Transverse colon (tissue), 4 donors: ENCODE results near the gene BCL2L13.

ENCODE experiments used
- CTCF ChIP-seq, 5 experiments: fragments of 200-600 bp in 3 of 5; fragments of 450-650 bp in 2 of 5; sonication (generic) in 3 of 5; IDR thresholded peaks; 1 replicate in 2 of 5; 2 replicates in 3 of 5; pipeline ENCODE4 v1.5.1; 2016 to 2017; ENCODE audit warnings: antibody characterized with exemption in 5 of 5, inconsistent platforms in 3 of 5, mild to moderate bottlenecking in 2 of 5, moderate library complexity in 1 of 5
- EP300 ChIP-seq: sonication (generic); formaldehyde crosslinking; IDR thresholded peaks from one replicate; pipeline ENCODE4 v1.6.1; 2017; ENCODE audit warnings: antibody characterized with exemption, low read depth
- POLR2A ChIP-seq: fragments of 450-650 bp; IDR thresholded peaks from one replicate; pipeline ENCODE4 v1.6.1; 2016; ENCODE audit warnings: antibody characterized with exemption, mild to moderate bottlenecking, moderate library complexity
- POLR2AphosphoS5 ChIP-seq, 3 donors: sonication (generic); formaldehyde crosslinking; IDR thresholded peaks; one replicate each; pipeline ENCODE4 v1.6.1; 2016; ENCODE audit warnings: antibody characterized with exemption in 3 of 3

DNA sequence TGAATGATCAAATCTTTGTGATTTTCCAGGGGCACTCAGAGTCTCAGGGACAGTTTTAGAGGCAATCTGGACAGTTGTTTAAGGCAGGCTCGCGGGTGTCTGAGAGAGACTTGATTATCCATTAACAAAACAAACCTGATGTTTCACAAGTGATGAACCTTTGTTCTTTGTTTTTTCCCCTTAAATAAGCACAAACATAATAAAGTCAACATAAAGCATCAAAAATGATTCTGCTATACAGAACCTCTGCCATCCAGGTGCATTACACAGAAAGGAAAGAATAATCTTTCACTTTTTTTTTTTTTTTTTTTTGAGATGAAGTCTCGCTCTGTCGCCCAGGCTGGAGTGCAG is 122.6 kb downstream of the BCL2L13 start:
- no peak for TF ChIP-seq CTCF (IDR thresholded peaks at IDR 0.05)
- no peak for TF ChIP-seq POLR2AphosphoS5 (IDR thresholded peaks at IDR 0.05)
- TF ChIP-seq POLR2A, result no peak
- no peak for TF ChIP-seq EP300
